ENCODE measurements around the gene NDUFB8.

- TF ChIP-seq EZH2 (IDR thresholded peaks at IDR 0.05; ENCODE audit: low read length, unreplicated experiment) (no peak), CTCF (conservative IDR thresholded peaks at IDR 0.05; ENCODE audit: low read depth, low read length) (no peak), EZH2phosphoT487 (IDR thresholded peaks at IDR 0.05; ENCODE audit: borderline replicate concordance, low read length) (no peak)
Measured at GRCh38 chr10:100496567-100496966, 33.1 kb downstream of the NDUFB8 start.

Data from PC-3 (cell line).